Hepatocyte (in vitro differentiated cells): ENCODE measurements around the gene DNAJB5.

Experiments used
- EZH2 ChIP-seq: fragments of 200-600 bp; sonication (generic); IDR thresholded peaks from 2 replicates; pipeline ENCODE4 v1.6.1; 2016; ENCODE audit warnings: antibody characterized with exemption, mild to moderate bottlenecking, borderline replicate concordance
- TF ChIP-seq, protein P1 (sequence below): fragments of 200-600 bp; sonication (generic); IDR thresholded peaks from 2 replicates; pipeline ENCODE4 v1.5.1; 2016; ENCODE audit warnings: antibody characterized with exemption, mild to moderate bottlenecking; ENCODE audit not compliant: poor library complexity

DNA sequence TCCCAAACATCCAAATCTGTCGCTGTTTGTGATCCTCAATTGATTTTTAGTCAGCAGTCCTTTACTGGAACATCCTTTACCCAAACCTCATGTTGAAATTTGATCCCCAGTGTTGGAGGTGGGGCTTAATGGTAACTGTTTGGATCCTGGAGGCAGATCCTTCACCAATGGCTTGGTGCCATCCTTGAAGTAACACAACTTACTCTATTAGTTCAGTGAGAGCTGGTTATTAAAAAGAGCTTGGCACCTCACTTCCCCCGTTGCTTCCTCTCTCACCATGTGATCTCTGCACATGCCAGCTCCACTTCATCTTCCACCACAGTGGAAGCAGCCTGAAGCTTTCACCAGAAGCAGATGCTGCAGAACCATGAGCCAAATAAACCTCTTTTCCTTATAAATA is 40.3 kb downstream of the DNAJB5 start:
- TF ChIP-seq EZH2, result no peak
- TF ChIP-seq, protein P1, sequence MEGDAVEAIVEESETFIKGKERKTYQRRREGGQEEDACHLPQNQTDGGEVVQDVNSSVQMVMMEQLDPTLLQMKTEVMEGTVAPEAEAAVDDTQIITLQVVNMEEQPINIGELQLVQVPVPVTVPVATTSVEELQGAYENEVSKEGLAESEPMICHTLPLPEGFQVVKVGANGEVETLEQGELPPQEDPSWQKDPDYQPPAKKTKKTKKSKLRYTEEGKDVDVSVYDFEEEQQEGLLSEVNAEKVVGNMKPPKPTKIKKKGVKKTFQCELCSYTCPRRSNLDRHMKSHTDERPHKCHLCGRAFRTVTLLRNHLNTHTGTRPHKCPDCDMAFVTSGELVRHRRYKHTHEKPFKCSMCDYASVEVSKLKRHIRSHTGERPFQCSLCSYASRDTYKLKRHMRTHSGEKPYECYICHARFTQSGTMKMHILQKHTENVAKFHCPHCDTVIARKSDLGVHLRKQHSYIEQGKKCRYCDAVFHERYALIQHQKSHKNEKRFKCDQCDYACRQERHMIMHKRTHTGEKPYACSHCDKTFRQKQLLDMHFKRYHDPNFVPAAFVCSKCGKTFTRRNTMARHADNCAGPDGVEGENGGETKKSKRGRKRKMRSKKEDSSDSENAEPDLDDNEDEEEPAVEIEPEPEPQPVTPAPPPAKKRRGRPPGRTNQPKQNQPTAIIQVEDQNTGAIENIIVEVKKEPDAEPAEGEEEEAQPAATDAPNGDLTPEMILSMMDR, result no peak
